SK-N-SH treated with all-trans-retinoic acid at 6 μM for 48 hours (cell line): ENCODE data around the gene NXN.

ENCODE experiments used
- ATAC-seq: fragments of 200-7000 bp; cut with Tn5 transposase; 3 replicates; pipeline ENCODE4 v1.9.1; 2020; ENCODE audit warnings: mild to moderate bottlenecking, moderate library complexity
- ARNTL ChIP-seq: fragments of 450-650 bp; formaldehyde crosslinking; IDR thresholded peaks from 2 replicates; pipeline ENCODE4 v1.5.0; 2020; ENCODE audit warnings: low read depth, mild to moderate bottlenecking, moderate library complexity, borderline replicate concordance
- BACH2 ChIP-seq: fragments of 250-450 bp; sonication (Bioruptor Pico); IDR thresholded peaks from 2 replicates; pipeline ENCODE4 v1.9.0; 2021; ENCODE audit warnings: mild to moderate bottlenecking, borderline replicate concordance
- CREB5 ChIP-seq: fragments of 250-450 bp; sonication (Bioruptor Pico); IDR thresholded peaks from 2 replicates; pipeline ENCODE4 v1.5.1; 2020; ENCODE audit warnings: low read depth, mild to moderate bottlenecking, moderate library complexity
- CSDC2 ChIP-seq: fragments of 250-450 bp; sonication (Bioruptor Pico); IDR thresholded peaks from 2 replicates; pipeline ENCODE4 v1.5.0; 2020; ENCODE audit warnings: mild to moderate bottlenecking, moderate library complexity
- ESRRG ChIP-seq: fragments of 250-450 bp; sonication (Bioruptor Pico); IDR thresholded peaks from 2 replicates; pipeline ENCODE4 v1.6.1; 2021; ENCODE audit warnings: mild to moderate bottlenecking
- GLIS3 ChIP-seq: fragments of 250-450 bp; sonication (Bioruptor Pico); IDR thresholded peaks from 2 replicates; pipeline ENCODE4 v1.5.0; 2020; ENCODE audit warnings: mild to moderate bottlenecking, moderate library complexity
- ISL1 ChIP-seq: fragments of 250-450 bp; sonication (Bioruptor Pico); IDR thresholded peaks from 2 replicates; pipeline ENCODE4 v2.1.2; 2022; ENCODE audit warnings: mild to moderate bottlenecking, moderate library complexity
- OSR1 ChIP-seq: fragments of 250-450 bp; sonication (Bioruptor Pico); IDR thresholded peaks from 2 replicates; pipeline ENCODE4 v1.8.0; 2022; ENCODE audit warnings: moderate library complexity, mild to moderate bottlenecking, inconsistent platforms
- PPARA ChIP-seq: fragments of 250-450 bp; sonication (Bioruptor Pico); IDR thresholded peaks from 2 replicates; pipeline ENCODE4 v1.5.0; 2020; ENCODE audit warnings: mild to moderate bottlenecking, borderline replicate concordance
- SNAI2 ChIP-seq: fragments of 250-450 bp; sonication (Bioruptor Pico); IDR thresholded peaks from 2 replicates; pipeline ENCODE4 v1.5.0; 2020; ENCODE audit warnings: mild to moderate bottlenecking, moderate library complexity
- TCF4 ChIP-seq: fragments of 250-450 bp; sonication (Bioruptor Pico); IDR thresholded peaks from 2 replicates; pipeline ENCODE4 v1.8.0; 2021; ENCODE audit warnings: mild to moderate bottlenecking, moderate library complexity, borderline replicate concordance
- TOX ChIP-seq: fragments of 250-450 bp; sonication (Bioruptor Pico); IDR thresholded peaks from 2 replicates; pipeline ENCODE4 v1.8.0; 2021; ENCODE audit warnings: mild to moderate bottlenecking, moderate library complexity, borderline replicate concordance
- ZC3H10 ChIP-seq: fragments of 250-450 bp; sonication (Bioruptor Pico); IDR thresholded peaks from 2 replicates; pipeline ENCODE4 v1.5.1; 2021; ENCODE audit warnings: mild to moderate bottlenecking, moderate library complexity
- ZFP3 ChIP-seq: fragments of 250-450 bp; sonication (Bioruptor Pico); IDR thresholded peaks from 2 replicates; pipeline ENCODE4 v1.5.0; 2020; ENCODE audit warnings: mild to moderate bottlenecking, moderate library complexity
- ZFP30 ChIP-seq: fragments of 450-650 bp; formaldehyde crosslinking; IDR thresholded peaks from 2 replicates; pipeline ENCODE4 v1.5.0; 2022; ENCODE audit warnings: mild to moderate bottlenecking, moderate library complexity
- ZNF565 ChIP-seq: fragments of 450-650 bp; formaldehyde crosslinking; conservative IDR thresholded peaks from 2 replicates; pipeline ENCODE4 v1.5.0; 2020; ENCODE audit warnings: low read depth, mild to moderate bottlenecking, moderate library complexity
- ZNF70 ChIP-seq: fragments of 450-650 bp; formaldehyde crosslinking; IDR thresholded peaks from 2 replicates; pipeline ENCODE4 v1.5.0; 2020; ENCODE audit warnings: mild to moderate bottlenecking, moderate library complexity
- ZNF8 ChIP-seq: fragments of 450-650 bp; formaldehyde crosslinking; IDR thresholded peaks from 2 replicates; pipeline ENCODE4 v1.5.0; 2020; ENCODE audit warnings: mild to moderate bottlenecking, moderate library complexity
- TF ChIP-seq, protein P1 (sequence below): fragments of 250-450 bp; sonication (Bioruptor Pico); IDR thresholded peaks from 2 replicates; pipeline ENCODE4 v1.8.0; 2020; ENCODE audit warnings: mild to moderate bottlenecking, moderate library complexity, borderline replicate concordance
- TF ChIP-seq, protein P2 (sequence below): fragments of 250-450 bp; sonication (Bioruptor Pico); IDR thresholded peaks from 2 replicates; pipeline ENCODE4 v1.5.0; 2020; ENCODE audit warnings: mild to moderate bottlenecking, moderate library complexity
- TF ChIP-seq, protein P3 (sequence below): fragments of 250-450 bp; sonication (Bioruptor Pico); IDR thresholded peaks from 2 replicates; pipeline ENCODE4 v1.8.0; 2021; ENCODE audit warnings: low read depth, mild to moderate bottlenecking, moderate library complexity, borderline replicate concordance

Gene NXN

GRCh38 chr17:892958-893357 is 86.6 kb downstream of the NXN start:
- TF ChIP-seq ZNF70 (CRISPR knock-in tag) (no peak), ZNF8 (CRISPR knock-in tag) (no peak), ISL1 (no peak), ESRRG (no peak), CREB5 (CRISPR knock-in tag) (no peak), ZFP30 (no peak), OSR1 (CRISPR knock-in tag) (no peak), PPARA (CRISPR knock-in tag) (no peak), ZC3H10 (CRISPR knock-in tag) (no peak)
- TF ChIP-seq, protein P1, sequence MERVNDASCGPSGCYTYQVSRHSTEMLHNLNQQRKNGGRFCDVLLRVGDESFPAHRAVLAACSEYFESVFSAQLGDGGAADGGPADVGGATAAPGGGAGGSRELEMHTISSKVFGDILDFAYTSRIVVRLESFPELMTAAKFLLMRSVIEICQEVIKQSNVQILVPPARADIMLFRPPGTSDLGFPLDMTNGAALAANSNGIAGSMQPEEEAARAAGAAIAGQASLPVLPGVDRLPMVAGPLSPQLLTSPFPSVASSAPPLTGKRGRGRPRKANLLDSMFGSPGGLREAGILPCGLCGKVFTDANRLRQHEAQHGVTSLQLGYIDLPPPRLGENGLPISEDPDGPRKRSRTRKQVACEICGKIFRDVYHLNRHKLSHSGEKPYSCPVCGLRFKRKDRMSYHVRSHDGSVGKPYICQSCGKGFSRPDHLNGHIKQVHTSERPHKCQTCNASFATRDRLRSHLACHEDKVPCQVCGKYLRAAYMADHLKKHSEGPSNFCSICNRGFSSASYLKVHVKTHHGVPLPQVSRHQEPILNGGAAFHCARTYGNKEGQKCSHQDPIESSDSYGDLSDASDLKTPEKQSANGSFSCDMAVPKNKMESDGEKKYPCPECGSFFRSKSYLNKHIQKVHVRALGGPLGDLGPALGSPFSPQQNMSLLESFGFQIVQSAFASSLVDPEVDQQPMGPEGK (CRISPR knock-in tag): no peak
- TF ChIP-seq, protein P2, sequence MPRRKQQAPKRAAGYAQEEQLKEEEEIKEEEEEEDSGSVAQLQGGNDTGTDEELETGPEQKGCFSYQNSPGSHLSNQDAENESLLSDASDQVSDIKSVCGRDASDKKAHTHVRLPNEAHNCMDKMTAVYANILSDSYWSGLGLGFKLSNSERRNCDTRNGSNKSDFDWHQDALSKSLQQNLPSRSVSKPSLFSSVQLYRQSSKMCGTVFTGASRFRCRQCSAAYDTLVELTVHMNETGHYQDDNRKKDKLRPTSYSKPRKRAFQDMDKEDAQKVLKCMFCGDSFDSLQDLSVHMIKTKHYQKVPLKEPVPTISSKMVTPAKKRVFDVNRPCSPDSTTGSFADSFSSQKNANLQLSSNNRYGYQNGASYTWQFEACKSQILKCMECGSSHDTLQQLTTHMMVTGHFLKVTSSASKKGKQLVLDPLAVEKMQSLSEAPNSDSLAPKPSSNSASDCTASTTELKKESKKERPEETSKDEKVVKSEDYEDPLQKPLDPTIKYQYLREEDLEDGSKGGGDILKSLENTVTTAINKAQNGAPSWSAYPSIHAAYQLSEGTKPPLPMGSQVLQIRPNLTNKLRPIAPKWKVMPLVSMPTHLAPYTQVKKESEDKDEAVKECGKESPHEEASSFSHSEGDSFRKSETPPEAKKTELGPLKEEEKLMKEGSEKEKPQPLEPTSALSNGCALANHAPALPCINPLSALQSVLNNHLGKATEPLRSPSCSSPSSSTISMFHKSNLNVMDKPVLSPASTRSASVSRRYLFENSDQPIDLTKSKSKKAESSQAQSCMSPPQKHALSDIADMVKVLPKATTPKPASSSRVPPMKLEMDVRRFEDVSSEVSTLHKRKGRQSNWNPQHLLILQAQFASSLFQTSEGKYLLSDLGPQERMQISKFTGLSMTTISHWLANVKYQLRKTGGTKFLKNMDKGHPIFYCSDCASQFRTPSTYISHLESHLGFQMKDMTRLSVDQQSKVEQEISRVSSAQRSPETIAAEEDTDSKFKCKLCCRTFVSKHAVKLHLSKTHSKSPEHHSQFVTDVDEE (CRISPR knock-in tag): no peak
- TF ChIP-seq, all 23 proteins: peak for 0
- ATAC-seq: no peak

DNA sequence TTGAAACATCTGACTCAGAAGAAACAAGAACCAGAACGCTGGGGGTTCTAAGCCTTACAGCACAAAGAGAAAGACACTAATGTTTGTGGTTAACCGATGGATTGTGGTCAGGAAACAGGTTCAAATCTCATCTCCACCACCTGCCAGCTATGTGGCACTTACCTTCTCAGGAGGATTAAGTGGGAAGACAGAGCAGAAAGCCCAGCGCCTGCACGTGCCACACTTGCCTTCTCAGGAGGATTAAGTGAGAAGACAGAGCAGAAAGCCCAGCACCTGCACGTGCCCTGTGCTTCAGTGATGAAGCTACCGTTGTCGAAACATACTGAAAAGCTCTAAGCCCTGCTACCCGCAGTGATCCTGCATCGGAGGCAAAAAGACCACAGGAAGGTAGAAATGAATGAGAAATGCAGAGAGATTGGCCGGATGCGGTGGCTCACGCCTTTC is 90.6 kb downstream of the NXN start:
- no peak for ATAC-seq
- TF ChIP-seq CSDC2: no peak
- no peak for TF ChIP-seq ZFP30
- no peak for TF ChIP-seq ARNTL (CRISPR knock-in tag)
- TF ChIP-seq ZNF8 (CRISPR knock-in tag): no peak
- no peak for TF ChIP-seq TCF4 (CRISPR knock-in tag)
- TF ChIP-seq ESRRG: no peak
- no peak for TF ChIP-seq ZNF565
- no peak for TF ChIP-seq SNAI2 (CRISPR knock-in tag)
- TF ChIP-seq GLIS3 (CRISPR knock-in tag): no peak
- no peak for TF ChIP-seq CREB5 (CRISPR knock-in tag)
- no peak for TF ChIP-seq PPARA (CRISPR knock-in tag)
- no peak for TF ChIP-seq ZNF70 (CRISPR knock-in tag)
- TF ChIP-seq OSR1 (CRISPR knock-in tag): no peak
- TF ChIP-seq, protein P1 (CRISPR knock-in tag): no peak
- TF ChIP-seq, protein P2 (CRISPR knock-in tag): no peak
- no peak for TF ChIP-seq ZFP3 (CRISPR knock-in tag)
- TF ChIP-seq BACH2 (CRISPR knock-in tag): no peak
- TF ChIP-seq, protein P3, sequence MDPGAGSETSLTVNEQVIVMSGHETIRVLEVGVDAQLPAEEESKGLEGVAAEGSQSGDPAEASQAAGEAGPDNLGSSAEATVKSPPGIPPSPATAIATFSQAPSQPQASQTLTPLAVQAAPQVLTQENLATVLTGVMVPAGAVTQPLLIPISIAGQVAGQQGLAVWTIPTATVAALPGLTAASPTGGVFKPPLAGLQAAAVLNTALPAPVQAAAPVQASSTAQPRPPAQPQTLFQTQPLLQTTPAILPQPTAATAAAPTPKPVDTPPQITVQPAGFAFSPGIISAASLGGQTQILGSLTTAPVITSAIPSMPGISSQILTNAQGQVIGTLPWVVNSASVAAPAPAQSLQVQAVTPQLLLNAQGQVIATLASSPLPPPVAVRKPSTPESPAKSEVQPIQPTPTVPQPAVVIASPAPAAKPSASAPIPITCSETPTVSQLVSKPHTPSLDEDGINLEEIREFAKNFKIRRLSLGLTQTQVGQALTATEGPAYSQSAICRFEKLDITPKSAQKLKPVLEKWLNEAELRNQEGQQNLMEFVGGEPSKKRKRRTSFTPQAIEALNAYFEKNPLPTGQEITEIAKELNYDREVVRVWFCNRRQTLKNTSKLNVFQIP: no peak
- TF ChIP-seq TOX: no peak
- TF ChIP-seq ISL1: no peak
- TF ChIP-seq, all 23 proteins: peak for 0
